Activated T-cell treated with anti-CD3 and anti-CD28 coated beads for 24 hours (primary cell): ENCODE measurements around the gene VWA5B2.

Source experiments
- DNase-seq: peaks from one replicate; pipeline ENCODE4 v3.0.0-alpha.2; 2020; ENCODE audit warnings: low read depth

The VWA5B2 gene

DNA sequence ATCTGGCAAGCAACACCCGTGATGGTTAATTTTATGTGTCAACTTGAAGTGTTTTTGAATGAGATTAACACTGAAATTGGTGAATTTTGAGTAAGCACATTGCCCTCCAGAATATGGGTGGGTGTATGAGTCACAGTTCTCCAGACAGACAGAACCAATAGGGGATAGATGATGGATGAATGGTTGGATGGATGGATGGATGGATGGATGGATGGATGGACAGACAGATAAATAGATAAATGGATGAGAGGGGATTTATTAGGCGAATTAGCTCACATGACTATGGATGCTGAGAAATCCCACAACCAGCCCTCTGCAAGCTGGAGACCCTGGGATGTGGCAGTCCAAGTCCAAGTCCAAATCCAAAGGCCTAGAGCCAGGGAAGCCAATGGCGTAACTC is 5.4 kb upstream of the VWA5B2 start:
- no peak for DNase-seq

DNA sequence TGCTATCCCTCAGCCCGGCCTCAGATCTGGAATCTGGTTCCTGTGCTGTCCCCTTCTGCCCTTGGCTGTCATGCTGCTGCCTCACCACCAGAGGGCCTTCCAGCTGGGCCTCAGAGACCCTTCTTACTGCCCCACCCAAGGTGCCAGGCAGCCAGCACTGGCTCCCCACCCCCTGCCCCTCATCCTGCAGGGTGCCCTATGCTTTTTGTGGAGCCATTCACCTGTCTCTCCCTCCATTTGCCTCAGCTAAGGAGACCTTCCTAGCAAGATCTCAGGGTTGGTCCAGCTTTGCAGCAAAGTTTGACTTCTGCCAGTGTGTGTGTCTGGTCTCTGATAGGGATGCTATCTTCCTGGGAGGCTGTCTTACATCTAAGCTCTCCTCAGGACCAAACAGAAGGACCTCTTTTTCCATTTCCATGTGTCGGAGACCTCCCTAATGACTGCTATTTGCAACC is 1.9 kb upstream of the VWA5B2 start:
- peak; percentile 52 for DNase-seq

DNA sequence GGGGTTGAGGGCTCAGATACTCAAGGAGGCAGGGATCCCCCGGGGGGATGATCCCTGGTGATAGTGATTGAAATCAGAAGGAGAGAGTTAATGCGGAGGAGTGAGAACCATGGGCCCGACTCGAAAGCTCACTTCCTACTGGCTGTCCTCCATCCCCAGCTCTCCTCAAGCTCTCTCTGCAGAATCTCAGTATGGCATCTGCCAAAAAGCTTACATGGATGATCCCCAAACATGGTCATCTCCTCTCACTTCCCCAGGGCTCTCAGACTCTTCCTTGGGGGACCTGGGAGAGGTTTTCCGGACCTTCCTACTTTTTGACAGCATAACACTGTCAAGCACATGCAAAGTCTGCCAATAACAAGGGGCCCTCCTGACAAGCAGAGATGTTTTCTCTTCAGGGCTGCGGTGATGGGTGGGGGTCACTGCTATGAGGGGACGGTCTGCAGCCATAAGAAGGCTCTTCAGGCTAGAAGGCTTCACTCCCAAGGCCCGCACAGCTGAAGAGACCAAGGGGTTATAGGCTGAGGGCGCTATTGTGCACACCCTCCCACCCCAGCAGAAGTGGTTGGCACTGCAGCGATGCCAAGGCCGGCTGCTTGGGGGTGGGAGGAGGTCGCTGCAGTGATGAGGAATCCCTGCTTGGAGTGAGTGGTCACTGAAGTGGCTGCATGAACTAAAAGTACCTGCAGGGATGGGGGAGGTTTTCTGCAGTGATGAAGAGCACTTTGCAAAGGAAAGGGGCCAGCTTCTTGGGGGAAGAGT is 828 bp upstream of the VWA5B2 start:
- DNase-seq = no peak

DNA sequence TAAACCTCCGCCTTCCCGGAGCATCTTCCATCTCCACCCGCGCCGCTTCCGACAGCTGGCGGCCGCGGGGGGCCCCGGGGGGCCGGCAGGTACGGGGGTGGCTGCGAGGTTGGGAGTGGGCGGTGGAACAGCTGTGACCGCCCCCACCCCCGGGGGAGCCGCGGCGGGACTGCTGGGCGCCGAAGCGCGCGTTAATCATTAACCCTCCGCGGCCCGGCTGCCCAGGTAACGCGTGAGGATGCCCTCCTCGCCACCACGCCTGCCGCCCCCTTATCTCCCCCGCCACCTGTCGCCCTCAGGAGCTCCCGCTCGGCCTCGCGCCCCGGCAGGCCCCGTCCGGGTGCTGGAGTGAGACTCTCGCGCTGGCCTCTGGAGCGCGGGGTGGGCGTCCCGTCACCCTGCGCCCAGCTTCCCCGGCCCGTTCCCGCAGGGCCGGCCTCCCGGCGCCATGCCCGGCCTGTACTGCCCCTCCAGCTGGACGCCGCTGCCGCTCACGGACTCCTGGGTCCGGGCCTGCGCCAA is 757 bp downstream of the VWA5B2 start:
- DNase-seq = no peak

DNA sequence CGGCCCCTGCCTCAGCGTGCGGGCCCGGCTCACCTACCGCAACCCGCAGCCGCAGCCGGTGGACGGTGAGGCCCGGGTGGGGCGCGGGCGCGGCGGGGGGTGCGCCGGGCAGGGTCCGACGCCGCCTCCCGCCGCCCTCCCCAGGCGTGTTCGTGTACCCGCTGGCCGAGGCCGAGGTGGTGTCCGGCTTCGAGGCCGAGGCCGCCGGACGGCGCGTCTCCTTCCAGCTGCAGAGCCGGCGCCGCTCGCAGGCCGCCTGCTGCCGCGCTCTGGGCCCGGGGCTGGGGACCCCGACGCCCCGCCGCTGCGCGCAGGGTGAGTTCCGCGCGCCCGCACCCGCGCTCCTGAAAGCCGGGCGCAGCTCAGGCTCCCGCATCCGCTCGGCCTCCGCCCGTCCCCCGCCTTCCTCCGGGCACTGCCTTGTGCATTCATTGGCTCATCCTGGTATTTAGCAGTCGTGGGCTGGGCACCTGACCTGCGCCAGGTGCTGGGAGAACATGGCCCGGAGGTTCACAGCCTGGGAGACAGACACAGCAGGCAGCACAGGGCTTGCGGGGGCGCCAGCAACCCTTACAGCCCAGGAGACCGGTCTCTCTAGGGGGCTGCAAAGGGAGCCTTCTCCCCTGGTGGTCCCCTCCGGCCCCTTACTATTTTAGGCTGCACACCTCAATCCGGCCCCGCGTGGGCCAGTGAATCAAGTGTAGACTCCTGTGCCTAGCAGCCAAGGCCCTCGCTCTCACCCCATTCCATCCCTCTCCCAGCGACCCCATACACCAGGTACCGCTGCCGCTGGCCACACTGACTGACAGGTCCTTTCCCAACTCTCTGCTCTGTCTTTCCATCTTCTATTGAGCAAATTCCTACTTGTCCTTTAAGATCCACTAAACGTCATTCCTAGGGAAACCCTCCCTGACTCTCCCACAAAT is 1.5 kb downstream of the VWA5B2 start:
- no peak for DNase-seq

DNA sequence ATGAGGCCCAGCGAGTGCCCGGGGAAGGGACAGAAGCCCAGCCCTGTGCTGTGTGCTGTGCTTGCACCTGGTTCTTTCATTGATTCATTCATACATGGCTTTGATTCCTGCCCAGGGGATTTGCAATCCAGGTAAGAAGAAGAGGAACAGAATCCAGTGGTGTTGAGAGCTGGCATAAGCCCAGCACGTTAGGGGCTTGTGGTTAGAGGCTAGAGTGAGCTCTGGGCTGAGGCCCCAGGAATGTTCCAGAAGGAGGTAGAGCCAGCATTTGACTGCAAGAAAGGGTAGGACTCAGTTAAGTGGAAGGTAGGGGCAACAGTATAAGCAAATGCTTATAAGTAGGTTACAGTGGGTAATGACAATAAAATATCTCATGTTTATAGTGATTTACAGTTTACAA is 2.3 kb downstream of the VWA5B2 start:
- DNase-seq = no peak

DNA sequence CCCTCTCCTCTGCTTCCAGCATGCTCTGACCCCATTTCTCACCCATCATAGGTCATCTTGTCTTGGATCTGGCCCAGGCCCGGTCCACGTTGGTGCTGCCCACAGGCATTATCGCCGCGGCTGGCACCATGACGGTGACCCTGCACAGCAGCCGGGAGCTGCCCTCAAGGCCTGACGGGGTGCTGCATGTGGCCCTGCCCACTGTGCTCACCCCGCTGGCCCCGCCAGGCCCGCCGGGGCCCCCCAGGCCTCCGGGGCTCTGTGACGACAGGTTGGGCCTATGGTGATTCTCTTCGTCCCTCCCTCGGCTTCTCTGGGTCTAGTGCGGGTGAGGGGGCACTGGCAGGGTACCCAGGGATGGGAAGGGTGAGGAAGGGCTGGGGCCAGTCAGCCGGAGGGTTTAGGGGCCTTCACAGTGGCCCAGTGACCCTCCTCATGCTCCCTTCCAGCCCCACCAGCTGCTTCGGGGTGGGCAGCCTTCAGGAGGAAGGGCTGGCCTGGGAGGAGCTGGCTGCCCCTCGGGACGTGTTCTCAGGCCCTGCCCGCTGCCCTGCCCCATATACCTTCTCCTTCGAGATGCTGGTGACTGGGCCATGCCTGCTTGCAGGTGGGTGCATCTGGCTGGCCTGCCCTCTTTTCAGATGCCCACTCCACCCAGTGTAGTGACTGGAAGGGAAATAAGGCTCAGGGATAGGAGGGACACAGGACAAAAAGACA is 3.9 kb downstream of the VWA5B2 start:
- DNase-seq = no peak

DNA sequence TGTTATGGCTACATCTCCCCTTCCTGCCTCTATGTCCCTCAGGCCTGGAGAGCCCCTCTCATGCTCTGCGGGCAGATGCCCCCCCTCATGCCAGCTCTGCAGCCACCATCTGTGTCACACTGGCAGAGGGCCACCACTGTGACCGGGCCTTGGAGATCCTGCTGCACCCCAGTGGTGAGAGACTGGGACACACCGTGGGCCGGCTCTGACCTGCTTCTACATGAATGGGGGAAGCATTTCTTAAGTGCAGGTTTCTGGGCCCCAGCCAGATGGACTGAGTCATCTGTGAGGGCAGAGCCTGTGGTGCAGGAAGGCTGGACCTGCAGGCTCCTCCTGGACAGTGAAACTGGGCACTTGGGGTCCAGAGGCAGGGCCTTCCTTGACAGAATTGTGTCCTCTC is 4.8 kb downstream of the VWA5B2 start:
- DNase-seq = no peak

DNA sequence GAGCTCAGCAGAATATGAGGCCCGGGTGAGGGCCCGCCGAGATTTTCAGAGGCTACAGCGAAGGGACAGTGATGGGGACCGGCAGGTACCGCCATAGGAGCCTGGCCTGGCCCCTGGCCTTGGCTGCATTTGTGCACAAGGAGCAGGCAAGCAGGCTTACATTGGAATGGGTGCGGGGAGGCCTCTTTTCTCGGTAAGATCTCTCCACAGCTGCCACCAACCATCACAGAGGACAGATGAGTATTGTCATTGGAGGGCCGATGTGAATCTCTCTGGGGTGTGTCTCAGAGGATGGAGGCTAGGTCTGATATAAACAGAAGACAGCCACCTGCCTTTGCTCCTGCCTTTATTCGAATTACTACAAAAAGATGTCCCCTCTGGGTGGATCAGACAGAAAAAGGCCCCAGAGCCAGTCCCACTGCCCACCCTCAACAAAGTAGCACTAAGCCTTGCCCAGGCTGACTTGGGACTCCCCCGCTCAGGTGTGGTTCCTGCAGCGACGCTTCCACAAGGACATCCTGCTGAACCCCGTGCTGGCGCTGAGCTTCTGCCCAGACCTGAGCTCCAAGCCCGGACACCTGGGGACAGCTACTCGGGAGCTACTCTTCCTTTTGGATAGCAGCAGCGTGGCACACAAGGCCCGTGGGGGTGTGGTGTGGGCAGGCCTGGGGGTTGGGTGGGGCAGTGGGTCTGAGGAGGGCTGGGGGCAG is 5.4 kb downstream of the VWA5B2 start:
- no peak for DNase-seq

DNA sequence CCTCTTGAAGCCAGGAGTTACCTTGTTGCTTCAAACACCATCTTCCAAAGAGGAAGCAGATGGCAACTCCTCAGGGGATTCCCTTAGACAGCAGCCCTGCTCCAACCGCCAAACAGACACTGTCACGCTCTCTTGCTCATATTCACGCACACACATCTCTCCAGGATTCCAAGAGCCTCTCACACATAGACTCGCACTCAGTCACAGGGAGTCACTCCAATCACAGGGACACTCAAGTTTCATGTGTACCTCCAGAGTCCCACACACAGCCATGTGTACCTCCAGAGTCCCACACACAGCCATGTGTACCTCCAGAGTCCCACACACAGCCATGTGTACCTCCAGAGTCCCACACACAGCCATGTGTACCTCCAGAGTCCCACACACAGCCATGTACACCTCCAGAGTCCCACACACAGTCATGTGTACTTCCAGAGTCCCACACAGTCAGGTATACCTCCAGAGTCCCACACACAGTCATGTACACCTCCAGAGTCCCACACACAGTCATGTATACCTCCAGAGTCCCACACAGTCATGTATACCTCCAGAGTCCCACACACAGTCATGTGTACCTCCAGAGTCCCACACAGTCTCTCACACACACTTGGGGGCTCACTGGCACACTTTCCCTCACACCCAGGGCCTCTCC is 6.1 kb downstream of the VWA5B2 start:
- no peak for DNase-seq

DNA sequence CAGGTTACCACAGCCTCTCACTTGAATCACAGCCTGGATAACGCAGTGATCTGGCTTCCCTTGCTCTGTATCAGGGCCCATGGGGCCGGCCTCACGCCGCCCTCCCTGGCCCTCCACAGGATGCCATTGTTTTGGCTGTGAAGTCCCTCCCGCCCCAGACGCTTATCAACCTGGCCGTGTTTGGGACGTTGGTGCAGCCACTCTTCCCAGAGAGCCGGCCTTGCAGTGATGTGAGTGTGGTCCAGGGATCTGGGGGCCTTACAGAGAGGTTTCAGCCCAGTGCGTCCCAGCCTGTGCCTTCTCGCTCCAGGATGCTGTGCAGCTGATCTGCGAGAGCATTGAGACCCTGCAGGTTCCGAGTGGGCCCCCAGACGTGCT is 6.6 kb downstream of the VWA5B2 start:
- DNase-seq = no peak

DNA sequence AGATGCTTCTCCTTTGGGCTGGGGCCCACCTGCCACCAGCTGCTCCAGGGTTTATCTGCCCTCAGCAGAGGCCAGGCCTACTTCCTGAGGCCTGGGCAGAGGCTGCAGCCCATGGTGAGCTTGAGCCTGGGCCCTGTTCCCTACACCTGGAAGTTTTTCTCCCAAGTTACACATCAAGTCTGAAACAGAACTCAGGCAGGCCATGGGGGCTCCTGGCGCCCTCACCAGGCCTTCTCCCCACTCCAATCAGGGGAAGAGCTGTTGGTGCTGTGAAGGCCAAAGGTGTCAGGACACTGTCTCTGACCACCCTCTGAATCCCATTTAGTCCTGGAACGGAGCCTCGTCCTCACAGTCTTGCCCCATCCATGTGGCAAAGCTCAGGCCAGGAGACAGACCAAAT is 7.3 kb downstream of the VWA5B2 start:
- no peak for DNase-seq

DNA sequence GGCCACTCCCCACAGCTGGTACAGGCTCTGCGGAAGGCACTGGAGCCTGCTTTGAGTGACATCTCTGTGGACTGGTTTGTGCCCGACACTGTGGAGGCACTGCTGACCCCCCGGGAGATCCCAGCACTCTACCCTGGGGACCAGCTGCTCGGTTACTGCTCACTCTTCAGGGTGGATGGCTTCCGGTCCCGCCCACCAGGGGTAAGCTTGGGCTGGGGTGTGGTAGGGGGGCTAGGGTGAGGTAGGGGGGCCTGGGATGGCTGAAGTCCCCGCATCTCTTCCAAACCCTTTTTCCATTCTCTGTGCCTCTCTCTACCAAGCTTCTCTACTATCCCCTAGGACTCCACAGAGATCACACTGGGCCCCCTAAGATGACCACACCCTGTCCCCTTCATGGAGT is 7.8 kb downstream of the VWA5B2 start:
- no peak for DNase-seq

DNA sequence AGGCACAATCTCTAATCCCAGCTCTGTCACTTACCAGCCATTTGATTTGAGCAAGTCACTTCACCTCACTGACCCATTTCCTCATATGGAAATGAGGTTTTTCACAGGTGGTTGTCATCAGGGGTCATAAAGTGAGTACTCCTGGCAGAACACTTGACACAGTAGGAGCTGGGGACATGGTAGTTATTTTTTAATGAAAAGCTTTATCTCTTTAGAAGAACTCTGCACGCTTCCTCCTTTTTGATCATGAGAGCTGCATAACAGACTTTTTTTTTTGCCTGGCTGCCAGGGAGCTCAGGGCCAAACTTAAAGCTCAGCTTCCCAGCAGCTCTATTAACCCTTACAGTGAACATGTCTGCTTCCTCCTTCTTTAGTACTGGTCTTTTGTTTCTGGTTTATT is 8.4 kb downstream of the VWA5B2 start:
- DNase-seq = no peak

DNA sequence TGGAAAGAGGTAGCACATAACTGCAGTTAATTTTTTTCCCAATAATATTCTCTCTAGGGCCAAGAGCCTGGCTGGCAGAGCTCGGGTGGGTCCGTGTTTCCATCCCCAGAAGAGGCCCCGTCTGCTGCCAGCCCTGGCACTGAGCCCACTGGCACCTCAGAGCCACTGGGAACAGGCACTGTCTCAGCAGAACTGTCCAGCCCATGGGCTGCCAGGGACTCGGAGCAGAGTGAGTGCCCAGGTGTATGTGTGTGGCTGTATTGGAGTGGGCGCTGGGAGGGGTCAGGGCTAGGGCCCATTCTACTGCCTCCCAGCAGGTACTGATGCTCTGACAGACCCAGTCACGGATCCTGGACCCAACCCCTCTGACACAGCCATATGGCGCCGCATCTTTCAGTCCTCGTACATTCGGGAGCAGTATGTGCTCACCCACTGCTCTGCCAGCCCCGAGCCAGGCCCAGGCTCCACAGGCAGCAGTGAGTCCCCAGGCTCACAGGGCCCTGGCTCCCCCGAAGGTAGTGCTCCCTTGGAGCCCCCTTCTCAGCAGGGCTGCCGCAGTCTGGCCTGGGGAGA is 8.9 kb downstream of the VWA5B2 start:
- DNase-seq = no peak

DNA sequence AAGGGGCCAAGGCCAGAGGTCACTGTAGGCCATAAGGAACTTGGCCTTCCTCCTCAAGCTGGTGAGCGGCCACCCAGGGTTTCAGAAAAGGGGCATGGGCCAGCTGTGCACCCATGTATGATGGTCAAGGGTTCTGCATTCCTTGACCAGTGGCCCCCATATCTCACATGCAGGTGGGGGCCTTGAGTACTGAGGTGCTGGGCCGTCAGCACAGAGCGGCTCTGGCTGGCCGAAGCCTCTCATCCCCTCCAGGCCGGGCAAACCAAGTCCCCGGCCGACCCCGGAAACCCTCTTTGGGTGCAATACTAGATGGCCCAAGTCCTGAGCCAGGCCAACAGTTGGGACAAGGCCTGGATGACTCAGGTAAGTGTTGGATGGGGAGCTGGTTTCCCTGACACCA is 9.8 kb downstream of the VWA5B2 start:
- DNase-seq = no peak

DNA sequence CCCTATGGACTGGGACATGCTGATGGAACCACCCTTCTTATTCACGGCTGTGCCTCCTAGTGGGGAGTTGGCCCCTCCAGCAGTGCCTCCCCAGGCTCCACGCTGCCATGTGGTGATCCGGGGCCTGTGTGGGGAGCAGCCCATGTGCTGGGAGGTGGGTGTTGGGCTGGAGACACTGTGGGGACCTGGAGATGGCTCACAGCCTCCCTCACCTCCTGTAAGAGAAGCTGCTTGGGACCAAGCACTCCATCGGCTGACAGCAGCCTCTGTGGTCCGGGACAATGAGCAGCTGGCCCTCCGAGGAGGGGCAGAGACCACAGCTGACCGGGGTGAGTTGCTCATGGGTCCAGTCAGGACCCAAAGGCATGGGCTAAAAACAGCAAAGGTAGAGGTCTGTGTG is 10.3 kb downstream of the VWA5B2 start:
- DNase-seq = no peak

DNA sequence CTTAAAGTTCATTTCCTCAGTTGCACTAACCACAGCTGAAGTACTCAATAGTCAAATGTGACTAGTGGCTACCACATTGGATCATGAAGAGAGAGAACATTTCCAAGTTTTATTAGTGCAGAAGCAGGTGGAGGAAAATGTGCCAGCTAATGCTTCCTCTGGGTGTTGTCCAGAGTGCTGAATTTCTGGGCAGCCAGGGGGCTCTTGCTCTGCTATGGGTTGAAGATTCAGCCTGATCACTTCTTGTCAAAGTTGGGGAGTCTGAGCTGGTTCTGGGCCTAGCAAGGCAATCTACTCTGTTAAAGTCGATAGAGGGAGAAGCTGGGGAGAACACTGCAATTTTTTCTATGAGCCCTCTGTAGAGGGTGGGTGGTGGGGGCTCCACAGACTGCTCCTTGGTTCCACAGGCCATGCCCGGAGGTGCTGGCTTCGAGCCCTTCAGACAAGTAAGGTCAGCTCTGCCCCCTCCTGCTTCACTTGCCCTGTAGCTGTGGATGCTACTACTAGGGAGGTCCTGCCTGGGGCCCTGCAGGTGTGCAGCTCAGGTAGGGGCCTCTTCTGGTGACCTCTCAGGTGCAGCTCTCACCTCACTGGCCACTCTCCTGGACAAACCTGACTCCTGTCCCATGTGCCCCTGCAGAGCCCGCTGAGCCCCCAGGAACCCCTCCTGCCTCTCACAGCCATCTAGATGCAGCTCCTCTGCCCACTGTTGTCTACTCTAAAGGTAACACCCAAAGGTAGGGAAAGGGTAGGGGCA is 11.2 kb downstream of the VWA5B2 start:
- no peak for DNase-seq

DNA sequence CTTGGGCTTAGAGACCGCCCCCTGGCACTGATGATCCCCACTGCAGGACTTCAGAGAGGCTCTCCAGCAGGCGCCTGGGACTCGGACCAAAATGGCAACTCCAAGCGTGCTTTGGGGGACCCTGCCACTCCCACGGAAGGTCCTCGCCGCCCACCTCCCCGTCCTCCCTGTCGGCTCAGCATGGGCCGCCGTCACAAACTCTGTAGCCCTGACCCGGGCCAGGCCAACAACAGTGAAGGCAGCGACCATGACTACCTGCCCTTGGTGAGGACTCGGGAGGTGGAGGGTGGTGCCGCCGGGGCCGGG is 11.7 kb downstream of the VWA5B2 start:
- DNase-seq = no peak
